ENCODE data around the gene ADGRG2. TPM values are rescaled to one million over a fixed set of nuclear protein-coding genes. Genes with fewer than 3 reads are reported as not detected.
"Not testable (repeated sequence)": the region's sequence is repeated elsewhere in the genome, so short reads cannot be mapped to it uniquely, and the experiment has no call there.

Gene ADGRG2
- total RNA-seq, 4 donors from 2014 or later, result 1.3 to 3.8 (median 2.0) TPM

GRCh38 chrX:18981124-18981807 lies 141.0 kb downstream of the ADGRG2 start:
- Histone ChIP-seq H3K4me3 (no peak overlapping the region), H3K27me3 (no peaks in the 10 kb centered on the region), H3K9me3 (no peaks in the 10 kb centered on the region), H3K4me1 (peaks cover 0 to 23% (median 0%) of the 10 kb centered on the region in 3 donors), H3K36me3 (no peaks in the 10 kb centered on the region), H3K27ac (no peak overlapping the region)
- WGBS, 2 donors (ENCODE audit: low coverage in 1 of 2), result no CpG with 5 or more reads among the region's 6 CpGs
- TF ChIP-seq POLR2AphosphoS5 (IDR thresholded peaks at IDR 0.05), result no peak
- TF ChIP-seq EP300 (IDR thresholded peaks at IDR 0.05), result no peak
- TF ChIP-seq POLR2A (IDR thresholded peaks at IDR 0.05), result no peak
- TF ChIP-seq CTCF (IDR thresholded peaks at IDR 0.05), result no peak
- ATAC-seq, result no peak

- H3K4me3 ChIP-seq, H3K27ac ChIP-seq: not testable (repeated sequence)
- 72 to 78% methylated on average over 4 of the region's 6 CpGs for WGBS, 2 donors (ENCODE audit: low coverage in 1 of 2)
Observed at GRCh38 chrX:18980262-18980661, 142.0 kb downstream of the ADGRG2 start.

GRCh38 chrX:18974993-18975392 lies 147.3 kb downstream of the ADGRG2 start:
- ATAC-seq, result no peak

More at GRCh38 chrX:18980262-18980661, 142.0 kb downstream of the ADGRG2 start:
- peaks cover 0 to 17% (median 0%) of the 10 kb centered on the region in 3 donors for H3K4me1 ChIP-seq
- not testable (repeated sequence) for H3K9me3 ChIP-seq, H3K27me3 ChIP-seq, H3K36me3 ChIP-seq, ATAC-seq

GRCh38 chrX:18973527-18974192 lies 148.6 kb downstream of the ADGRG2 start:
- no peak for ATAC-seq
- Histone ChIP-seq H3K4me1 (no peaks in the 10 kb centered on the region), H3K27ac (no peak overlapping the region)

More at GRCh38 chrX:18974993-18975392, 147.3 kb downstream of the ADGRG2 start:
- H3K27me3 ChIP-seq, result no peaks in the 10 kb centered on the region
- no peaks in the 10 kb centered on the region for H3K9me3 ChIP-seq
- no peak overlapping the region for H3K4me3 ChIP-seq
- no peaks in the 10 kb centered on the region for H3K36me3 ChIP-seq
- H3K4me1 ChIP-seq, result no peaks in the 10 kb centered on the region
- no peak overlapping the region for H3K27ac ChIP-seq
- TF ChIP-seq POLR2A (IDR thresholded peaks at IDR 0.05) (no peak), CTCF (IDR thresholded peaks at IDR 0.05) (no peak), EP300 (IDR thresholded peaks at IDR 0.05) (no peak), POLR2AphosphoS5 (IDR thresholded peaks at IDR 0.05) (no peak)
- WGBS, 2 donors (ENCODE audit: low coverage in 1 of 2), result 84 to 100% methylated on average over 5 to 7 of the region's 7 CpGs

GRCh38 chrX:18971506-18971905 lies 150.8 kb downstream of the ADGRG2 start:
- no peak for ATAC-seq
- H3K4me1 ChIP-seq, result no peaks in the 10 kb centered on the region
- H3K27me3 ChIP-seq, result no peaks in the 10 kb centered on the region
- H3K36me3 ChIP-seq, result no peaks in the 10 kb centered on the region
- no peak for TF ChIP-seq EP300 (IDR thresholded peaks at IDR 0.05)
- no peak for TF ChIP-seq CTCF (IDR thresholded peaks at IDR 0.05)
- TF ChIP-seq POLR2AphosphoS5 (IDR thresholded peaks at IDR 0.05), result no peak
- no peak for TF ChIP-seq POLR2A (IDR thresholded peaks at IDR 0.05)
- WGBS, 2 donors (ENCODE audit: low coverage in 1 of 2), result 28 to 59% methylated on average over 2 of the region's 2 CpGs
- H3K9me3 ChIP-seq, result no peaks in the 10 kb centered on the region
- no peak overlapping the region for H3K4me3 ChIP-seq
- H3K27ac ChIP-seq, result no peak overlapping the region

More at GRCh38 chrX:18973527-18974192, 148.6 kb downstream of the ADGRG2 start:
- 52% methylated on average over 5 to 7 of the region's 7 CpGs for WGBS, 2 donors (ENCODE audit: low coverage in 1 of 2)
- no peak for TF ChIP-seq POLR2A (IDR thresholded peaks at IDR 0.05)
- no peak for TF ChIP-seq POLR2AphosphoS5 (IDR thresholded peaks at IDR 0.05)
- Histone ChIP-seq H3K4me3 (no peak overlapping the region), H3K27me3 (no peaks in the 10 kb centered on the region), H3K36me3 (no peaks in the 10 kb centered on the region), H3K9me3 (no peaks in the 10 kb centered on the region)

- no peak for TF ChIP-seq POLR2AphosphoS5 (IDR thresholded peaks at IDR 0.05)
- no peak for TF ChIP-seq EP300 (IDR thresholded peaks at IDR 0.05)
- TF ChIP-seq CTCF (IDR thresholded peaks at IDR 0.05), result no peak
- no peak for TF ChIP-seq POLR2A (IDR thresholded peaks at IDR 0.05)
- no peak for ATAC-seq
- H3K9me3 ChIP-seq, result no peaks in the 10 kb centered on the region
- no peak overlapping the region for H3K27ac ChIP-seq
- H3K4me1 ChIP-seq, result no peaks in the 10 kb centered on the region
- no peak overlapping the region for H3K4me3 ChIP-seq
- no peaks in the 10 kb centered on the region for H3K36me3 ChIP-seq
- H3K27me3 ChIP-seq, result no peaks in the 10 kb centered on the region
Observed at GRCh38 chrX:18970465-18970864, 151.8 kb downstream of the ADGRG2 start.

Data from gastroesophageal sphincter (tissue), 4 donors.